Cardiac muscle cell (in vitro differentiated cells and primary cell): ENCODE data around the gene TTC28. TPM values are rescaled to one million over a fixed set of nuclear protein-coding genes. Genes with fewer than 3 reads are reported as not detected.
"Not testable (repeated sequence)": the region's sequence is repeated elsewhere in the genome, so short reads cannot be mapped to it uniquely, and the experiment has no call there.

Experiments
- DNase-seq, 2 donors: peaks; one replicate each; pipeline versions ENCODE4 v3.0.0 to v3.0.0-alpha.2; 2010 to 2017; ENCODE audit warnings: low read depth in 1 of 2, low spot score in 1 of 2
- H3K27ac ChIP-seq: fragments of 200-600 bp; sonication (generic); 2 replicates; pipeline ENCODE4 v1.5.1; 2016
- H3K27me3 ChIP-seq: fragments of 200-600 bp; sonication (generic); 2 replicates; pipeline ENCODE4 v1.6.0; 2016; ENCODE audit warnings: control low read depth
- H3K36me3 ChIP-seq: fragments of 200-600 bp; sonication (generic); 2 replicates; pipeline ENCODE4 v1.5.1; 2016; ENCODE audit warnings: control low read depth
- H3K4me1 ChIP-seq: fragments of 200-600 bp; sonication (generic); 2 replicates; pipeline ENCODE4 v1.8.1; 2017; ENCODE audit warnings: low read depth, mild to moderate bottlenecking, mixed run types
- H3K4me3 ChIP-seq: fragments of 200-600 bp; sonication (generic); 2 replicates; pipeline ENCODE4 v1.5.1; 2016; ENCODE audit warnings: mild to moderate bottlenecking
- H3K9me3 ChIP-seq: fragments of 200-600 bp; sonication (generic); 2 replicates; pipeline ENCODE4 v1.5.1; 2017; ENCODE audit warnings: low read depth, mild to moderate bottlenecking, control low read depth
- polyA plus RNA-seq: library from polyadenylated mRNA; unstranded; fragments of >200 nt; fragmentation: Nextera tagmentation; extraction: Ambion mirVana; gene quantifications from 2 replicates; pipeline ENCODE4 v1.2.1, GENCODE V29; 2016
- total RNA-seq: library from RNA; depleted of rRNA; stranded (reverse); fragments of >200 nt; gene quantifications from 2 replicates; pipeline ENCODE4 v1.2.3, GENCODE V29; 2016
- TF ChIP-seq, protein P1 (sequence below): IDR thresholded peaks from 2 replicates; pipeline ENCODE4 v1.5.1; 2012; ENCODE audit warnings: low read depth, mild to moderate bottlenecking, low read length

The TTC28 gene
- total and polyA plus RNA-seq, 2 experiments from 2014 or later: 27.3 to 109 TPM

DNA sequence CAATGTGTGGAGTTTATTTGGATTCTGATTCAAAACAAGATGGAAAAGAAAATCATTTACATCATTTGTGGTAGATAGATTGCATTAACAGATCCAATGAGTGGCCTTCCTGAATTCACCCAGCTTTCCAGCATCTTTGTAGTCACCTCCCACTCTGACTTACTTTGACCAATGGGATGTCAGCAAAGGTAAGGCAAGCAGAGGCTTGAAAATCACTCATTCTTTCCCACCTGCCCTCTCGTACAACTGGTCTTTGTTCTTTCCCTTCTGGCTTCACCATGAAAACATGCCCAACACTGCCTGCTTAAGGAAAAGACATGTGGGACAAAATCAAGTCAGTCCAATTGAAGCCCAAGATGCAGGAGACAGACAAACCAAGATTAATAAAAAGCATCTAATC is 202.1 kb downstream of the TTC28 start:
- peaks cover 10% of the 10 kb centered on the region for H3K4me1 ChIP-seq
- H3K27ac ChIP-seq: no peak overlapping the region
- H3K27me3 ChIP-seq: no peaks in the 10 kb centered on the region
- no peak for DNase-seq
- TF ChIP-seq, protein P1, sequence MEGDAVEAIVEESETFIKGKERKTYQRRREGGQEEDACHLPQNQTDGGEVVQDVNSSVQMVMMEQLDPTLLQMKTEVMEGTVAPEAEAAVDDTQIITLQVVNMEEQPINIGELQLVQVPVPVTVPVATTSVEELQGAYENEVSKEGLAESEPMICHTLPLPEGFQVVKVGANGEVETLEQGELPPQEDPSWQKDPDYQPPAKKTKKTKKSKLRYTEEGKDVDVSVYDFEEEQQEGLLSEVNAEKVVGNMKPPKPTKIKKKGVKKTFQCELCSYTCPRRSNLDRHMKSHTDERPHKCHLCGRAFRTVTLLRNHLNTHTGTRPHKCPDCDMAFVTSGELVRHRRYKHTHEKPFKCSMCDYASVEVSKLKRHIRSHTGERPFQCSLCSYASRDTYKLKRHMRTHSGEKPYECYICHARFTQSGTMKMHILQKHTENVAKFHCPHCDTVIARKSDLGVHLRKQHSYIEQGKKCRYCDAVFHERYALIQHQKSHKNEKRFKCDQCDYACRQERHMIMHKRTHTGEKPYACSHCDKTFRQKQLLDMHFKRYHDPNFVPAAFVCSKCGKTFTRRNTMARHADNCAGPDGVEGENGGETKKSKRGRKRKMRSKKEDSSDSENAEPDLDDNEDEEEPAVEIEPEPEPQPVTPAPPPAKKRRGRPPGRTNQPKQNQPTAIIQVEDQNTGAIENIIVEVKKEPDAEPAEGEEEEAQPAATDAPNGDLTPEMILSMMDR: no peak
- no peaks in the 10 kb centered on the region for H3K9me3 ChIP-seq
- no peak overlapping the region for H3K4me3 ChIP-seq
- H3K36me3 ChIP-seq: no peaks in the 10 kb centered on the region

DNA sequence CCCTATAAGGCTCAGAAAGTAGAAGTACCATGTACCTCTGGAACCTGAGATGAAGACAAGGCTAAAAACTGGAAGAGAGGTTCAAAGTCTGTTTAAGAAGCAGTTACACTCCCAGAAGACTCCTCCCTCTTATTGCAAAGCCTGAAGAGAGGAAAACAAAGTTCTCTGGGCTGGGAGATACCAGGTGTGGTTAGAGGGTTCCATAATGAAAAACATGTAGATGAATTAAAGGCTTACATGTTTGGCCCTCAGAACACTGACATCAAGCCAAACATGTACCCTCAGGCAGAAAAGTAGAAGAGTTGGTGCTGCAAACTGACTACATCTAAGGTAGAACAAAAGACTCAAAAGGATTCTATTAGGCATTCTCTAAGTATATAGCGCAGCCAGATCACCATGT is 205.3 kb downstream of the TTC28 start:
- TF ChIP-seq, protein P1: no peak
- H3K27ac ChIP-seq: no peak overlapping the region
- no peaks in the 10 kb centered on the region for H3K27me3 ChIP-seq
- no peak overlapping the region for H3K4me3 ChIP-seq
- no peaks in the 10 kb centered on the region for H3K36me3 ChIP-seq
- H3K9me3 ChIP-seq: no peaks in the 10 kb centered on the region
- no peak for DNase-seq
- no peaks in the 10 kb centered on the region for H3K4me1 ChIP-seq

DNA sequence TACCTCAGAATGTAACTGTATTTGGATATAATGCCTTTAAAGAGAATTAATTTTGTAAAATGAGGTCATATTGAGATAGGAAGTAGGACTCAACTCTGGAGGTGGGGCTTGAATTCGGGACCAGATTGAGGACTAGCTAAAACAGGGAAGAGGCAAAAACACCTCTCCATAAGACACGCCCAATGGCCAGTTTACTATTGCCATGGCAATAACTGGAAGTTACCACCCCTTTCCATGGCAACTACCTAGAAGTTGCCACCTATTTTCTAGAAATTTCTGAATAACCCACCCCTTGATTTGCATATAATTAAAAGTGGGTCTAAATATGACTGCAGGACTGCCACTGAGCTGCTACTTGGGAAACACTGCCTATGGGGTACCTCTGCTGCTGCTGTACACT is 206.4 kb downstream of the TTC28 start:
- TF ChIP-seq, protein P1: no peak
- Histone ChIP-seq H3K36me3 (no peaks in the 10 kb centered on the region), H3K4me3 (no peak overlapping the region), H3K9me3 (no peaks in the 10 kb centered on the region), H3K27ac (no peak overlapping the region), H3K4me1 (no peaks in the 10 kb centered on the region), H3K27me3 (no peaks in the 10 kb centered on the region)
- DNase-seq: no peak

DNA sequence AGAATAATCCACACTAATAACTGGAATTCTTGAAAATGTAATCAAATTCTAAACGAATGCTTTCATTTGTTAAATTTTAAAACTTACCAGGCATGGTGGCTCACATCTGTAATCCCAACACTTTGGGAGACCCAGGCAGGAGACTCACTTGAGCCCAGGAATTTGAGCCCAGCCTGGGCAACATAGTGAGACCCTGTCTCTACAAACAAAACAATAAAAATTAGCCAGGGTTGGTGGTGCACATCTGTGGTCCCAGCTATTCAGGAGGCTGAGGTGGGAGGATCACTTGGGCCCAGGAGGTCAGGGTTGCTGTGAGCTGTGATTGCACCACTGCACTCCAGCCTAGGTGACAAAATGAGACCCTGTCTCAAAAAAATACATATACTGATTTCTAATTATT is 212.6 kb downstream of the TTC28 start:
- not testable (repeated sequence) for H3K9me3 ChIP-seq, DNase-seq, H3K27ac ChIP-seq, H3K27me3 ChIP-seq, H3K4me3 ChIP-seq, H3K36me3 ChIP-seq, H3K4me1 ChIP-seq

DNA sequence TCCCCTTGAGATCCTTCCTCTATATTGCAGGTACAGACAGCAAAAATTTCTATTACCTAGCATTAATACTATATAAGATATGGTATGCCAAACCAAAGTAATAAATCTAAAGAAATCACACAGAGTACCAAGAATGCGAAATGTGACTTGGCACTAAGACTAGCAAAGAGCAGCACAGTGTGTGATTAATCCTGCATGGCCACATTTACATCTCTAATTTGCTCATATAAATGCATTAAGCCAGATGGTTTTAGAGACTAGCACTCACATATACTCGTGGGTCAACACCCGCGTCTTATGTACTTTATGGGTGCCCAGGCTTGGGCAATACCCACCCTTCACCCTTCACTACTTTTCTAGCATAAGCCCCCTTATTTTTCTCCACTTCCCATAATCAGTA is 213.2 kb downstream of the TTC28 start:
- no peak for DNase-seq
- no peak overlapping the region for H3K4me3 ChIP-seq
- TF ChIP-seq, protein P1: no peak
- no peaks in the 10 kb centered on the region for H3K9me3 ChIP-seq
- H3K27ac ChIP-seq: no peak overlapping the region
- no peaks in the 10 kb centered on the region for H3K27me3 ChIP-seq
- H3K4me1 ChIP-seq: no peaks in the 10 kb centered on the region
- no peaks in the 10 kb centered on the region for H3K36me3 ChIP-seq

DNA sequence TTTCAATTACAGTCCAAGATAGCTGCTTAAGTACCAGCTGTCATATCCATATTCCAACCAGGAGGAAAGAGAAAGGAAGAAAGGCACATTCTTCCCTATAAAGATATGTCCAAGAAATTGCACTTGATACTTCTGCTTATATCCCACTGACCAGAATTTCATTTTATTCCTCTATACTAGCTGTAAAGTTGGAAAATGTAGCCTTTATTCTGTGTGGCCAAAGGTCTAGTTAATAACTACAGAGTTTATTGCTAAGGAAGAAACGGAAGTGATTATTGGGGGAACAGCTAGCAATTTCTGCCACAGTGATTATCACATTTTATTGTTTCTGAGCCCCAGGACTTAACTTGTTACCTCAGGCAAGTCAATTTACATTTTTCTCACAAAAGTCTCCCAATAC is 213.8 kb downstream of the TTC28 start:
- no peaks in the 10 kb centered on the region for H3K9me3 ChIP-seq
- no peaks in the 10 kb centered on the region for H3K36me3 ChIP-seq
- DNase-seq: no peak
- no peaks in the 10 kb centered on the region for H3K4me1 ChIP-seq
- H3K27ac ChIP-seq: no peak overlapping the region
- no peaks in the 10 kb centered on the region for H3K27me3 ChIP-seq
- no peak overlapping the region for H3K4me3 ChIP-seq
- TF ChIP-seq, protein P1: no peak
